OCI-LY7 (cell line): ENCODE measurements around the gene TAF6. TPM values are rescaled to one million over a fixed set of nuclear protein-coding genes. Genes with fewer than 3 reads are reported as not detected.

Experiments
- BruUV-seq: library from RNA; stranded (reverse); fragments of 400-500 nt; replicated peaks from 2 replicates; lab custom pipeline; 2021; lab: Mats Ljungman, UMichigan
- CTCF ChIA-PET: fragments of 300-600 bp; sonication (Branson Sonifier 250); formaldehyde crosslinking; loops from one replicate; lab custom pipeline; 2022; ENCODE audit warnings: antibody characterized with exemption; ENCODE audit not compliant: unreplicated experiment; lab: Charles Lee
- POLR2A ChIA-PET: fragments of 300-600 bp; sonication (Branson Sonifier 250); formaldehyde crosslinking; loops from one replicate; lab custom pipeline; 2022; ENCODE audit warnings: antibody characterized with exemption; lab: Charles Lee
- DNase-seq: peaks from one replicate; pipeline ENCODE4 v3.0.0-alpha.2; 2015; ENCODE audit warnings: low spot score
- H2AFZ ChIP-seq: fragments of 200-600 bp; sonication (generic), shearing (Covaris generic); 2 replicates; pipeline ENCODE4 v1.6.1; 2014; ENCODE audit warnings: mild to moderate bottlenecking, antibody characterized with exemption, low read length, moderate library complexity
- H3K27ac ChIP-seq: fragments of 200-600 bp; sonication (generic); 2 replicates; pipeline ENCODE4 v1.5.1; 2014; ENCODE audit warnings: mixed run types, low read depth, mild to moderate bottlenecking, moderate library complexity, low read length, inconsistent platforms; ENCODE audit not compliant: poor library complexity, severe bottlenecking
- H3K36me3 ChIP-seq: fragments of 200-600 bp; sonication (generic); 2 replicates; pipeline ENCODE4 v1.6.1; 2014; ENCODE audit warnings: mild to moderate bottlenecking, antibody characterized with exemption, low read length, moderate library complexity, mixed read lengths; ENCODE audit not compliant: insufficient read depth
- H3K4me1 ChIP-seq: fragments of 200-600 bp; sonication (generic); 2 replicates; pipeline ENCODE4 v1.5.1; 2014; ENCODE audit warnings: mild to moderate bottlenecking, low read length; ENCODE audit not compliant: insufficient read depth, poor library complexity, severe bottlenecking
- H3K4me2 ChIP-seq: fragments of 200-600 bp; sonication (generic); 2 replicates; pipeline ENCODE4 v1.6.1; 2014; ENCODE audit warnings: mild to moderate bottlenecking, low read length
- H3K4me3 ChIP-seq: fragments of 200-600 bp; sonication (generic); 2 replicates; pipeline ENCODE4 v1.5.1; 2014; ENCODE audit warnings: mild to moderate bottlenecking, low read depth, low read length; ENCODE audit not compliant: poor library complexity, severe bottlenecking
- H3K79me2 ChIP-seq: fragments of 200-600 bp; sonication (generic); 2 replicates; pipeline ENCODE4 v1.6.1; 2016; ENCODE audit warnings: low read depth, mild to moderate bottlenecking, low read length, moderate library complexity, mixed read lengths; ENCODE audit not compliant: insufficient read depth
- H3K9me2 ChIP-seq: fragments of 200-600 bp; sonication (generic); 2 replicates; pipeline ENCODE4 v1.6.1; 2016; ENCODE audit warnings: mild to moderate bottlenecking, low read length, mixed read lengths; ENCODE audit not compliant: insufficient read depth
- H3K9me3 ChIP-seq: fragments of 200-600 bp; sonication (generic); 2 replicates; pipeline ENCODE4 v1.6.1; 2014; ENCODE audit warnings: mild to moderate bottlenecking, mixed run types, low read length, mixed read lengths
- H4K20me1 ChIP-seq: fragments of 200-600 bp; sonication (generic); 2 replicates; pipeline ENCODE4 v1.6.1; 2014; ENCODE audit warnings: mild to moderate bottlenecking, antibody characterized with exemption, low read length, moderate library complexity, mixed read lengths; ENCODE audit not compliant: insufficient read depth
- CTCF ChIP-seq: fragments of 200-600 bp; sonication (generic); conservative IDR thresholded peaks from 2 replicates; pipeline ENCODE4 v1.5.1; 2014; ENCODE audit warnings: mild to moderate bottlenecking, antibody characterized with exemption, low read length, moderate library complexity, mixed read lengths
- EZH2phosphoT487 ChIP-seq: fragments of 200-600 bp; sonication (generic); IDR thresholded peaks from 2 replicates; pipeline ENCODE4 v1.6.1; 2018; ENCODE audit warnings: low read depth, borderline replicate concordance, mild to moderate bottlenecking, mixed run types, antibody characterized with exemption, low read length, moderate library complexity, mixed read lengths
- intact Hi-C: fragments of 100-400 bp; cut with micrococcal nuclease; formaldehyde crosslinking; loops from one replicate; pipeline ENCODE4 v1.10.0; 2022; ENCODE audit not compliant: unreplicated experiment
- total RNA-seq, 2 experiments: library from RNA; depleted of rRNA in 1 of 2; stranded (reverse); fragments of >200 nt in 1 of 2; shearing (Covaris generic) in 1 of 2; gene quantifications; 2 replicates each; pipeline ENCODE4 v1.2.3, GENCODE V29; 2014 to 2022

Gene TAF6
- total RNA-seq, 2 experiments from 2014 or later, result 28.0 to 71.0 TPM

GRCh38 chr7:100159099-100159623 is 40.0 kb upstream of the TAF6 start:
- Histone ChIP-seq H3K27ac (peak overlapping the region; percentile 62), H2AFZ (peak overlapping the region; percentile 59; the same call in 1 of the 2 replicates), H3K4me2 (peak overlapping the region; percentile 98), H4K20me1 (peaks cover 10% of the 10 kb centered on the region; the same call in 1 of the 2 replicates), H3K9me2 (no peaks in the 10 kb centered on the region), H3K4me1 (peaks cover 43% of the 10 kb centered on the region), H3K9me3 (no peaks in the 10 kb centered on the region), H3K79me2 (peaks cover 7% of the 10 kb centered on the region; the same call in 1 of the 2 replicates), H3K36me3 (peaks cover 35% of the 10 kb centered on the region), H3K4me3 (peak overlapping the region; percentile 93)
- no peak for TF ChIP-seq EZH2phosphoT487
- TF ChIP-seq CTCF, result no peak
- intact Hi-C loops, result loop anchor here (5.0 kb wide), 1 partner anchor 58 kb away; the partner anchor contains the start of gene PVRIG
- BruUV-seq, result no TSS peak
- DNase-seq, result no peak
- ChIA-PET CTCF (no interaction called here), POLR2A (interaction anchor here (0.6 to 1.3 kb wide), 5 partner anchors 11 to 609 kb away, joined by 3 to 7 read pairs (median 4); partner anchors contain the start of gene LAMTOR4)

- Histone ChIP-seq H4K20me1 (peaks cover 10% of the 10 kb centered on the region; the same call in 1 of the 2 replicates), H3K9me2 (no peaks in the 10 kb centered on the region), H3K4me3 (peak within 1 kb of the TSS; percentile 93), H3K79me2 (peaks cover 8% of the 10 kb centered on the region; the same call in 1 of the 2 replicates), H2AFZ (peak within 1 kb of the TSS; percentile 59; the same call in 1 of the 2 replicates), H3K4me2 (peak within 1 kb of the TSS; percentile 98), H3K27ac (peak within 1 kb of the TSS; percentile 62), H3K36me3 (peaks cover 42% of the 10 kb centered on the region), H3K4me1 (peaks cover 44% of the 10 kb centered on the region), H3K9me3 (no peaks in the 10 kb centered on the region)
- TF ChIP-seq CTCF, result no peak
- BruUV-seq, result no TSS peak
- peak; percentile 87 for DNase-seq
- POLR2A ChIA-PET, result interaction anchor here (0.6 to 2.0 kb wide), 5 partner anchors 10 to 74 kb away, joined by 3 to 7 read pairs (median 5); partner anchors contain the start of gene LAMTOR4
- intact Hi-C loops, result loop anchor here (1.0 to 5.0 kb wide), 2 partner anchors 9 to 59 kb away; partner anchors contain the start of gene PVRIG
- CTCF ChIA-PET, result interaction anchor here (1.1 kb wide), 1 partner anchor 33 kb away, joined by 3 read pairs; no protein-coding TSS in a partner anchor
These were observed 39.3 kb upstream of the TAF6 start, which contains the start of gene TRAPPC14 for GRCh38 chr7:100158229-100159098. TSS of gene TRAPPC14 (minus strand) at chr7:100158723. CDS start at chr7:100158499, 224 bp downstream.
